Activated T-helper 2 cell treated with anti-CD3 and anti-CD28 coated beads, Interferon-gamma antibody, Interleukin-2, Interleukin-4, amounts not matched to agents 10 μg/mL and 5 μg/mL and 100 μg/mL, durations not matched to agents 14 hours and 24 hours and 36 hours (primary cell): ENCODE data around the gene SEC14L5. TPM values are rescaled to one million over a fixed set of nuclear protein-coding genes. Genes with fewer than 3 reads are reported as not detected.

Experiments
- DNase-seq: peaks from one replicate; pipeline ENCODE4 v3.0.0; 2021; ENCODE audit warnings: low spot score
- H3K27ac Mint-ChIP-seq: one replicate; pipeline ENCODE4 v1.8.0; 2021; ENCODE audit warnings: mixed read lengths
- H3K27me3 Mint-ChIP-seq: one replicate; pipeline ENCODE4 v1.8.0; 2021; ENCODE audit warnings: low read depth, mixed read lengths
- H3K36me3 Mint-ChIP-seq: one replicate; pipeline ENCODE4 v1.8.0; 2021; ENCODE audit warnings: low read depth, mixed read lengths
- H3K4me1 Mint-ChIP-seq: one replicate; pipeline ENCODE4 v1.8.0; 2021; ENCODE audit warnings: low read depth, mixed read lengths
- H3K4me3 Mint-ChIP-seq: one replicate; pipeline ENCODE4 v1.8.0; 2021; ENCODE audit warnings: low read depth, mild to moderate bottlenecking, moderate library complexity, mixed read lengths
- H3K9me3 Mint-ChIP-seq: one replicate; pipeline ENCODE4 v1.8.0; 2021; ENCODE audit warnings: mixed read lengths
- intact Hi-C: fragments of 100-400 bp; cut with micrococcal nuclease; formaldehyde crosslinking; loops from one replicate; pipeline ENCODE4 v1.15.1; 2023
- total RNA-seq: library from RNA; stranded (reverse); gene quantifications from 2 replicates; pipeline ENCODE4 v1.2.3, GENCODE V29; 2022

The SEC14L5 gene
- total RNA-seq, 1 donor from 2014 or later: not detected

- no peak for DNase-seq
- Mint-ChIP-seq H3K9me3 (no peaks in the 10 kb centered on the region), H3K36me3 (no peaks in the 10 kb centered on the region), H3K4me3 (no peak overlapping the region), H3K4me1 (no peaks in the 10 kb centered on the region), H3K27me3 (peaks cover 26% of the 10 kb centered on the region), H3K27ac (no peak overlapping the region)
- intact Hi-C loops: no loop called here
Measured at GRCh38 chr16:4987580-4988374, 29.6 kb downstream of the SEC14L5 start.

- H3K4me3 Mint-ChIP-seq: no peak overlapping the region
- DNase-seq: no peak
- intact Hi-C loops: no loop called here
- no peak overlapping the region for H3K27ac Mint-ChIP-seq
- H3K27me3 Mint-ChIP-seq: peaks cover 26% of the 10 kb centered on the region
- H3K4me1 Mint-ChIP-seq: no peaks in the 10 kb centered on the region
- H3K36me3 Mint-ChIP-seq: no peaks in the 10 kb centered on the region
- no peaks in the 10 kb centered on the region for H3K9me3 Mint-ChIP-seq
Measured at GRCh38 chr16:4988647-4989046, 30.5 kb downstream of the SEC14L5 start.

DNA sequence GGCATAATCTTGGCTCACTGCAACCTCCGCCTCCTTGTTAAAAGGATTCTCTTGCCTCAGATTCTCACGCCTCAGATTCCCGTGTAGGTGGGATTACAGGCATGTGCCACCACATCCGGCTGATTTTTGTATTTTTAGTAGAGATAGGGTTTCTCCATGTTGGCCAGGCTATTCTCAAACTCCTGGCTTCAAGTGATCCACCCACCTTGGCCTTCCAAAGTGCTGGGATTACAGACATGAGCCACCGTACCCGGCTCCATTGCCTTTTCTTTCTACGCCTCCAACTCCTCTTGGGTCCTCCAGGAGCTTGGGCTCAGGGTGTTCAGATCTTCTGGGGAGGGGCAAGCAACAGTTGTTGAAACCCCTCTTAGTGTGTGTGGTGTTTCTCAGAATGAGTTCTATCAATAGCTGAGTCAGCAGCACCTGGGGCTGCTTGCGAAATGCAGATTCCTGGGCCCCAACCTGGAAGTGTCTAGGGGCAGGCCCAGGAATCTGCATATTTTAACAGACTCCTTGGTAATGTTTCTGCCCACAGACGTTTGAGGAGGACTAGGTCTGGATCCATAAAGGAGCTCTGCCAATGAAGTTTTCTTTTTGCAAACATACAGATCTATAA is 31.4 kb downstream of the SEC14L5 start:
- H3K27ac Mint-ChIP-seq: no peak overlapping the region
- no peaks in the 10 kb centered on the region for H3K4me1 Mint-ChIP-seq
- no peaks in the 10 kb centered on the region for H3K36me3 Mint-ChIP-seq
- no peak for DNase-seq
- intact Hi-C loops: no loop called here
- peaks cover 26% of the 10 kb centered on the region for H3K27me3 Mint-ChIP-seq
- no peaks in the 10 kb centered on the region for H3K9me3 Mint-ChIP-seq
- H3K4me3 Mint-ChIP-seq: no peak overlapping the region

DNA sequence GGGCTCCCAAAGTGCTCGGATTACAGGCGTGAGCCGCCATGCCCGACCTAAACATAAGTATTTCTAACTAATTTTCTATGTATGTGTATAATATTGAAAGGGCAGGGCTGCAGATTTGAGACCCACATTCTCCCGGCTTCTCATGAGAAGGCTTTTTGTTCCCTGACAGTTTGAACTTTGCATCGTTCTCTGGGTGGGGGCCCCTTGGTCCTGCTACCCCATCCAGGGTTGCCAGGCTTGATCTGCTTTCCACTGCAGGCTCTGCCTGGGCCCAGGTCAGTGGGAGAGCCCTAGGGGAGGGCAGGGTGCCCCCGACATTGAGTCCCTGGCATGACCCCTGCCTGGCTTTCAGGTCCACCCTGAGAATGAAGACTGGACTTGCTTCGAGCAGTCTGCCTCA is 32.3 kb downstream of the SEC14L5 start:
- no peaks in the 10 kb centered on the region for H3K36me3 Mint-ChIP-seq

DNA sequence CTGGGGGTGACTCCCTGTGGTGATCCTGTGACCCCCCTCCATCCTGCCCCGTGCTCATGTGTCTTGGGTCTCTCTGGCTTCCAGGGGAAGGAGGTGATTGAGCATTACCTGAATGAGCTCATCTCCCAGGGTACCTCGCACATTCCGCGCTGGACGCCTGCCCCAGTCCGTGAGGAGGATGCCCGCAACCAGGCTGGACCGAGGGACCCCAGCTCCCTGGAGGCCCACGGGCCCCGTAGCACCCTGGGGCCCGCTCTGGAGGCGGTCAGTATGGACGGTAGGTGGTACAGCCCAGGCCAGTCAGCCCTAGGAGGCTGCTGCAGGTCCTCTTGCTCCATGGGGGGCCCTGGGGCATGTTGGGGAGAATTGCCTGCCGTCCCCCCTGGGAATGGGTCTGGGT is 33.6 kb downstream of the SEC14L5 start:
- no peaks in the 10 kb centered on the region for H3K36me3 Mint-ChIP-seq

More for the DNA sequence above, 32.3 kb downstream of the SEC14L5 start:
- Mint-ChIP-seq H3K4me1 (no peaks in the 10 kb centered on the region), H3K9me3 (no peaks in the 10 kb centered on the region), H3K27me3 (peaks cover 25% of the 10 kb centered on the region), H3K27ac (no peak overlapping the region), H3K4me3 (no peak overlapping the region)
- intact Hi-C loops: no loop called here
- DNase-seq: no peak

DNA sequence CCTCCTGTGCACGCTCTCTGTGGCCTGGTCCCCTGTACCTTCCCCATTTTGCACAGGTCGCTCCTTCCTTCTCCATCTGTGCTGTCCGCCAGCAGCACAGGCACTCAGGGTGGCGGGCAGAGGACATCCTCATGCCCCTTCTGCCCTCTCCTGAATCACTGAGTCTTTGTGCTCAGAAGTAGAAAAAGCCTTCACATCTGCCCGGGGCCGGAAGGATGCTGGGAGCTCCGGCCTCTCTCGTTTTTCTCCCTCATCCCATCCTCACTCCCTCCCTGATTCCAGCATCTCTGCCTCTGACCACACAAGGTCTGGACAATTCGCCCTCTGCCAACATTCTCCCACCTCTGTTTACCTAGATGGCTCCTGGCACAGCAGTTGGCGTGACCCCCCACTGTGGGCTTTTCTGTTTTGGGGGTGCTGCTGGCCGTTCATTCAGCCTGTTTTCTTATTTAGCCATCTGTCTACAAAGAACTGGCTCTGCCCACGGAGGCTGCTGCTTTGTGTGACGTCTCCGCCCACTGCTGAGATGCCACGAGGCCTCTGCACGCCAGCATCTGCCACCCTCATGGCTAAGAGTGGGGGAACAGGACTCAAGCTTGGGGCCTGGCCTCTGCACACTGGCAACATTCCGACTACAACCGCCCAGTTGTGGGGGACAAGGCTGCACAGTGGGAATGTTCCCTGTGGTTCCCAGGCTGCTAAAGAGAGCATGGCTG is 36.7 kb downstream of the SEC14L5 start:
- no peak overlapping the region for H3K4me3 Mint-ChIP-seq
- intact Hi-C loops: no loop called here

More for the DNA sequence above, 33.6 kb downstream of the SEC14L5 start:
- Mint-ChIP-seq H3K4me1 (no peaks in the 10 kb centered on the region), H3K27ac (no peak overlapping the region), H3K27me3 (peaks cover 14% of the 10 kb centered on the region), H3K9me3 (no peaks in the 10 kb centered on the region), H3K4me3 (no peak overlapping the region)
- intact Hi-C loops: no loop called here
- no peak for DNase-seq

GRCh38 chr16:5000573-5001001 is 42.5 kb downstream of the SEC14L5 start:
- H3K4me1 Mint-ChIP-seq: no peaks in the 10 kb centered on the region
- intact Hi-C loops: no loop called here
- H3K27me3 Mint-ChIP-seq: no peaks in the 10 kb centered on the region
- no peak for DNase-seq
- H3K4me3 Mint-ChIP-seq: no peak overlapping the region
- no peaks in the 10 kb centered on the region for H3K36me3 Mint-ChIP-seq
- H3K9me3 Mint-ChIP-seq: no peaks in the 10 kb centered on the region
- H3K27ac Mint-ChIP-seq: no peak overlapping the region

More for the DNA sequence above, 36.7 kb downstream of the SEC14L5 start:
- H3K27ac Mint-ChIP-seq: no peak overlapping the region
- H3K36me3 Mint-ChIP-seq: no peaks in the 10 kb centered on the region
- H3K27me3 Mint-ChIP-seq: no peaks in the 10 kb centered on the region
- no peaks in the 10 kb centered on the region for H3K9me3 Mint-ChIP-seq
- H3K4me1 Mint-ChIP-seq: no peaks in the 10 kb centered on the region
- no peak for DNase-seq

GRCh38 chr16:5001571-5001970 is 43.4 kb downstream of the SEC14L5 start:
- H3K4me1 Mint-ChIP-seq: no peaks in the 10 kb centered on the region
- no peaks in the 10 kb centered on the region for H3K36me3 Mint-ChIP-seq
- no peak overlapping the region for H3K4me3 Mint-ChIP-seq
- DNase-seq: no peak
- no peaks in the 10 kb centered on the region for H3K9me3 Mint-ChIP-seq
- H3K27ac Mint-ChIP-seq: no peak overlapping the region
- no peaks in the 10 kb centered on the region for H3K27me3 Mint-ChIP-seq
- intact Hi-C loops: no loop called here

DNA sequence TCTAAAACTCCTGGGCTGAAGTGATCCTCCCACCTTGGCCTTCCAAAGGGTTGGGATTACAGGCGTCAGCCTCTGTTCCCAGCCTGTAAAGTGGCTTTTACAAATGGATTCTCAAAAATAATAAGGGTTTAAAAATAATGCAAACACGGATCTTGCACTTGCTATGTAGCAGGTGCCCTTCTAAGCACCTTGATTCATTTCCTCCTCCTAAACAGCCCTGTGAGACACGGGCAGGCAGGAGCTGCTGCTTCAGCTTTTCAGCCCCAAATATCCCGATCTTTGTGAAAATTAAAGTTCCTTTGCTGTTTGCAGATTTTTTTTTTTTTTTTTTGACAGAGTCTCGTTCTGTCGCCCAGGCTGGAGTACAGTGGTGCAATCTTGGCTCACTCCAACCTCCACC is 43.9 kb downstream of the SEC14L5 start:
- intact Hi-C loops: no loop called here
- no peak overlapping the region for H3K27ac Mint-ChIP-seq
- H3K9me3 Mint-ChIP-seq: no peaks in the 10 kb centered on the region
- no peaks in the 10 kb centered on the region for H3K27me3 Mint-ChIP-seq
- H3K36me3 Mint-ChIP-seq: no peaks in the 10 kb centered on the region
- no peak overlapping the region for H3K4me3 Mint-ChIP-seq
- DNase-seq: no peak
- H3K4me1 Mint-ChIP-seq: no peaks in the 10 kb centered on the region

GRCh38 chr16:5002699-5003143 is 44.6 kb downstream of the SEC14L5 start:
- Mint-ChIP-seq H3K4me3 (no peak overlapping the region), H3K9me3 (no peaks in the 10 kb centered on the region), H3K36me3 (no peaks in the 10 kb centered on the region), H3K4me1 (no peaks in the 10 kb centered on the region), H3K27ac (no peak overlapping the region), H3K27me3 (no peaks in the 10 kb centered on the region)
- no peak for DNase-seq
- intact Hi-C loops: no loop called here

- no peaks in the 10 kb centered on the region for H3K4me1 Mint-ChIP-seq
- H3K27me3 Mint-ChIP-seq: no peaks in the 10 kb centered on the region
- no peak for DNase-seq
- no peak overlapping the region for H3K4me3 Mint-ChIP-seq
- H3K9me3 Mint-ChIP-seq: no peaks in the 10 kb centered on the region
- intact Hi-C loops: no loop called here
- no peaks in the 10 kb centered on the region for H3K36me3 Mint-ChIP-seq
- no peak overlapping the region for H3K27ac Mint-ChIP-seq
Measured at GRCh38 chr16:5003211-5003610, 45.1 kb downstream of the SEC14L5 start.

DNA sequence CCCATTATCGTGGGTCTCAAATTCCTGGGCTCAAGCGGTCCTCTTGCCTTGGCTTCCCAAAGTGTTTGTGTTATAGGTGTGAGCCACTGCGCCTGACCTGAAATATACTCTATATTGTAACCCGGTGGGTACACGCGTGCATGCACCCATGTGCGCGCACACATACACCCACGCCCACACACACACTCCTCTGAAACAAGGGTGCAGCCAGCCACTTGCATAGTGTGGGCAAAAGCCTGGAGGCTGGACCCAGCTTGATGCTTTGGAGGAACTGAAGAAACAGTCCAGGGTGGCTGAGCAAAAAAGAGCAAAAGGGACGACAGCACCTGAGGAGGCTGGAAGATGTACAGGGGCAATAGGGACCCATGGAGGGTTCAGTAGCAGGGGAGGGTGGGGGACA is 45.7 kb downstream of the SEC14L5 start:
- Mint-ChIP-seq H3K4me1 (no peaks in the 10 kb centered on the region), H3K4me3 (no peak overlapping the region), H3K9me3 (no peaks in the 10 kb centered on the region), H3K27me3 (no peaks in the 10 kb centered on the region), H3K27ac (no peak overlapping the region), H3K36me3 (no peaks in the 10 kb centered on the region)
- intact Hi-C loops: no loop called here
- DNase-seq: no peak

GRCh38 chr16:5004311-5004710 is 46.2 kb downstream of the SEC14L5 start:
- no peaks in the 10 kb centered on the region for H3K4me1 Mint-ChIP-seq

More at GRCh38 chr16:5004311-5004710, 46.2 kb downstream of the SEC14L5 start:
- Mint-ChIP-seq H3K27me3 (no peaks in the 10 kb centered on the region), H3K9me3 (no peaks in the 10 kb centered on the region), H3K4me3 (no peak overlapping the region), H3K36me3 (no peaks in the 10 kb centered on the region), H3K27ac (no peak overlapping the region)
- intact Hi-C loops: no loop called here
- DNase-seq: no peak
